Erythroblast (primary cell): ENCODE measurements around the gene MRPL44.

Experiments
- GATA1 ChIP-seq: IDR thresholded peaks from 2 replicates; pipeline ENCODE4 v1.6.1; 2011; ENCODE audit warnings: low read depth, mild to moderate bottlenecking, control low read depth, low read length, moderate library complexity
- POLR2A ChIP-seq: IDR thresholded peaks from 2 replicates; pipeline ENCODE4 v1.6.1; 2011; ENCODE audit warnings: mild to moderate bottlenecking, low read length

- TF ChIP-seq POLR2A (no peak), GATA1 (no peak)
Observed at GRCh38 chr2:224008702-224009261, 51.5 kb downstream of the MRPL44 start.
